ENCODE data around the gene VTI1A.
"Not testable (repeated sequence)": the region's sequence is repeated elsewhere in the genome, so short reads cannot be mapped to it uniquely, and the experiment has no call there.

Gene VTI1A

DNA sequence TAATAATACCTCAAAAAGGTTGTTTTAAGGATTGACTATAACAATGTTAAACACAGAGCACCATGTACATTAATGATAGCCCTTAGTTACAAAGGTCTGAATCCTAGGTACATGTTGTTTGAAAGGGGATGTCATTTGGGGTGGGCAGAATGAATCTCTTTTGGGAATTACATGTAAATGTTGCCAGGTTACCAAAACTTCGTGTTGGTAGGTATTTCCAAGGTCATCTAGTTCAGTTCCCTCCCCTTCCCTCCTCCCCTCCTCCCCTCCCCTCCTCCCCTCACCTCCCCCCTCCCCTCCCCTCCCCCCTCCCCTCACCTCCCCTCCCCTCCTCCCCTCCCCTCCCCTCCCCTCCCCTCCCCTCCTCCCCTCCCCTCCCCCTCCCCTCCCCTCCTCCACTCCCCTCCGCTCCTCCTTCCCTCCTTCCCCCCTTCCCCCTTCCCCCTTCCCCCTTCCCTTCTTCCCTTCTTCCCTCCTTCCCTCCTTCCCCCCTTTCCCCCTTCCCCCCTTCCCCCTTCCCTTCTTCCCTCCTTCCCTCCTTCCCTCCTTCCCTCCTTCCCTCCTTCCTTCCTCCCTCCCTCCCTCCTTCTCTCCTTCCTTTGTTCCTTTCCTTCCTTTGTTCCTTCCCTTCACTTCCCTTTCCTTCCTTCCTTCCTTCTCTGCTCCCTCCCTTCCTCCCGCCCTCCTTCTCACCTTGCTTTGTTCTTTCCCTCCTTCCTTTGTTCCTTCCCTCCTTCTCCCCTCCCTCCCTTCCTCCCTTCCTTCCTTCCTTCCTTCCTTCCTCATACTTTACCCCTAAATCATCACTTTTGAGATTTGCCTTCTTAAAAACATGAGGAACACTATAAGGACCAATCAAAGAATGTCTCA is 8.1 kb downstream of the VTI1A start:
- no peak for DNase-seq

DNA sequence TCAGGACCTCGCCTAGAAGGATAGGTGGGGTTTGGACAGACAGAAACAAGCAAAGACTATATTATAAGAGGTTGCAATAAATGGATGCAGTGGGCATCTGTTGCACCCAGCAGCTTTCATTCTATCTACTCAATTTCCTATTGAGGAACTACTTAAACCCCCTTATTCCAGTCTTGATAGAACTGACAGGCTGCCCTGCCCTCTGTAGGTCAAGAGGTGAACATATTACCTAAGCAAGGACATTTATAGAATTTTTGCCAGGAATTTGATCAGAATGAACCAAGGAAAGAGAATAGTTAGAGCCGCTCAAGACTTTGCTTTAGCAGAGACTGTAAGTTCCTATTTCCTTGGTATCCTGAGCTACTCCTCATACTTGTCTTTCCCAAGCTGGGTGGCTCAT is 9.5 kb downstream of the VTI1A start:
- no peak for DNase-seq

DNA sequence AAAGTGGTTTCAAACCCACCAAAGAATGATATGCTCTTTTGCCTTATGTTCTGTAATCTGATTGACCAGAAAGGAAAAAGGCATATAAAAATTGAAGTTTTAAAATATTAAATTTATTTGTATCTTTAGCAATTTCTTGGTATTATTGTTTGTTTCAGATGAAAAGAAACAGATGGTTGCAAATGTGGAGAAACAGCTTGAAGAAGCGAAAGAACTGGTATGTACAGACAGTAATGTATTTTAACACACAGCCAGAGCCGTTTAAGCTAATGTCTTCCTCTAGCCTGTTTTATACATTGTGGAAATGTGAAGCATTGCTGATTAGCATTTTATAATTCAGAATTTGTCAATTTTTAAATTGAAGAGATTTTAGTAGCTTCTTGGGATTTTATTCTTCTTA is 13.4 kb downstream of the VTI1A start:
- no peak for DNase-seq

DNA sequence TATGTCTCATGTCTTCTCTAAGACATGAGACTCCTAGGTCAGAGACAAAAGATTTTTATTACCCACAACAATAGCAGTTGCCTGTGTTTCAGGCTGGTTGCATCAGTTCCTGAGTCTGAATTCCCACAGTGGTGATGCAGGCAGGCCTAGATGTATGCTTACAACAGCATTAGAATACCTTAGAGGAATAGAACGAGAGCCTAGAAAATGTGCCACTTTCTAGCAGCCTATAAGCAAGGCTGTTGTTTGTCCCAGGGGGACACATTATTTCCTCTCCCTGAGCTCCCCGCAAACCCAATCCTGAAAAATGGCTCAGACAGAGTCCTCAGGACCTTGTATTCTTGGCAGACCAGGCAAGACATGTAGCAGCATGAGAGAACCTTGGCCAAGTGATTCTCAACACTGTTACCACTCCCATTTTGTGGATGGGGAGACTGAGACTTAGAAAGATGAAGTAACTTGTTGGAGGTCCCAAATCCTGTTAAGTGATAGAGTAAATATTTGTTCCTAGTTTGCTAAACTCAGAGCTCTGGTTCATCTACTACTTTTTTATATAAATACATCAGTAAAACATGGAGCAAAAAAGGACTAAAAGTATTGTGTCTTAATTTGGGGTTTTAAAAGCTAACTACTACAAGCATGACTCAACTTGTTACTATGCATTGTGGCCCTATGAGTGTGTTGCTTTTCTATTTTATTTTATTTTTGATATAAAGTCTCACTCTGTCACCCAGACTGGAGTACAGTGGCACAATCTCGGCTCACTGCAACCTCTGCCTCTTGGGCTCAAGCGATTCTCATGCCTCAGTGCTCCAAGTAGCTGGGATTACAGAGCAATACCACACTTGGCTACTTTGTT is 14.2 kb downstream of the VTI1A start:
- DNase-seq = peak; percentile 44

DNA sequence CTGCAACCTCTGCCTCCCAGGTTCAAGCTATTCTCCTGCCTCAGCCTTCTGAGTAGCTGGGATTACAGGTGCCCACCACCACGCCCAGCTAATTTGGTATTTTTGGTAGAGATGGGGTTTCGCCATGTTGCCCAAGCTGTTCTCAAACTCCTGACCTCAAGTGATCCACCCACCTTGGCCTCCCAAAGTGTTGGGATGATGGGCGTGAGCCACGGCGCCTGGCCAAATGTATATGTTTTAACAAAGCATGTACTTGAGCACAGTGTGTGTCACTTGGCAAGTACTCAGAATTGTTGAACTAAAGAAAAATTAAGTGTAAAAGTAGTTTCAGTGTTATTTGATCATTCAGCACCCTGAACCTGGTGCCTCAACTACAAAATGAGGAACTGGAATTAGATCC is 17.1 kb downstream of the VTI1A start:
- not testable (repeated sequence) for DNase-seq

DNA sequence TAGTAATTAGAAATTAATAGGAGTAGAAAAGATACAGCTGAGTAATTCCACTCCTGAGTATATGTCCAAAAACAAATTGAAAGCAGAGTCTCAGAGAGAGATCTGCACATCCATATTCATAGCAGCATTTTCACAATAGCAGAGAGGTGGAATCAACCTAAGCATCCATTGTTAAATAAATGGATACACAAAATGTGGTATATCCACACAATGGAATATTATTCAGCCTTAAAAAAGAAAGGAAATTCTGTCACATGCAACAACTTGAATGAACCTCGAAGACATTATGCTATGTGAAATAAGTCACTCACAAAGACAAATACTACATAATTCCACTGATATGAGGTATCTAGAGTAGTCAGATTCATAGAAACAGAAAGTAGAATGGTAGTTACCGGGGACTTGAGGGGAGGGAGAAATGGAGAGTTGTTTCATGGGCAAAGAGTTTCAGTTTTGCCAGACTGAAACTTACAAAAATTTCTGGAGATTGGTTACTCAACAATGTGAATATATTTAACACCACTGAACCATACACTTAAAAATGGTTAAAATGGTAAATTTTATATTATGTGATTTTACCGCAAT is 18.4 kb downstream of the VTI1A start:
- no peak for DNase-seq

DNA sequence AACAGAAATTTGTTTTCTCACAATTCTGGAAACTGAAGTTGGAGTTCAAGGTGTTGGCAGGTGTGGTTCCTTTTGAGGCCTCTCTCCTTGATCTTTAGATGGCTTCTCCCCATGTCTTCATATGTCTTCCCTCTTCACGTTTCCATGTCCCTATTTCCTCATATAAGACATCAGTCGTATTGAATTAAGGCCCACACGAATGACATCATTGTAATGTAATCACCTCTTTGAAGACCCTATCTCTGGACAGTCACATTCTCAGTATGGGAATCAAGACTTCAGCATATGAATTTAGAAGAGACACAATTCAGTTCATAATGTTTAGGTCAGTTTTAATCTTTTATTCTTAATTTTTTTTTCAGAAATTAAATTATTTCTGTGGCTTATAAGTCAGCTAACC is 19.8 kb downstream of the VTI1A start:
- DNase-seq = no peak

DNA sequence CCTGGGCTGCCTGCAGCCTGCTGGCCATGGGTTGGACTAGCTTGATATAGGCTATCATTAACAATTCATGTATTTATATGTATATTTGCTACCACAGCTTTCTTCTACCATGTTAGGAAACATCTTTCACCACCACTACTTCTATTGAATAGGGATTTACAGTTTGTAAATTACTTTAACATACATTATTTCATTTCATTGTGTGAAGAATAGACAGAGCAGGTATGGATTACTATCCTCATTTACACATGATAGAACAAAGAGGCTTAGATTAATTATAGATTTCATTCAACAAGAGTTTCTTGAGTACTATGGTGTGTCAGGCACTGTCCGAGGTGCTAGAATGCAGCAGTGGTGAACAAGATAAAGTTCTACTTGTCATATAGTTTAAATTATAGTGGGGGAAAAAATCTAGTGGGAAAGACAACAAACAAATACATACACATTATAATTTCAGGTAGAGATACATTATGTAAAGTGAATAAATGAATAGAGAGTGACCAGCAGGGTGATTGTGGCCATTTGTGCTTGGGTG is 20.6 kb downstream of the VTI1A start:
- DNase-seq = no peak

DNA sequence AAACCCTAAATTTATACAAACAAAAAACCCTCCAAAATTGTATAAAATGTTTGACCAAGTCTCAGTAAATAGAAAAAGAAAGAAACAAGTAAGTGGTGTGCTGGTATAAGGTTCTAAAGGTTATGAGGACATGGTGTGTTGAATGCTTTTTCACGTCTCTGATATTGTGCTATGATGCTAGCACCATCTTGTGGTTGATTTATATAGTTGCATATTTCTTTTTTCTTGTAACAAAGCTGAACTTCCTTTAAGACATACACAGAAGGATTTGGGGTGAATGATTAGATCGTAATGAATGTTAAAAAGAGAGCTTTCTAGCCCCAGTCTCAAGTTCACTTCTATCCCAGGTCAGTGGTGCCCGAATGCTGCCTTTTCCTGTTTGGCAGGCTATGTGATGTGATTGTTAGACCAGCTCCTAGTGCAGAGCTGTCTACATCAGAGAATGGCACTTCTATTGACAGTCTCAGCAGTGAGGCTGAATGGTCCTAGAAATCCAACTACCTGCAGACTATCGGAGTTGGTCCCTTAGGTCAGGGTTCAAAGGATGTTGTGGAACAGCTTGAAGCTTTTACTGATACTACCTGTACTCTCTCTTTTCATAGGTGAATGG is 25.0 kb downstream of the VTI1A start:
- DNase-seq = no peak

DNA sequence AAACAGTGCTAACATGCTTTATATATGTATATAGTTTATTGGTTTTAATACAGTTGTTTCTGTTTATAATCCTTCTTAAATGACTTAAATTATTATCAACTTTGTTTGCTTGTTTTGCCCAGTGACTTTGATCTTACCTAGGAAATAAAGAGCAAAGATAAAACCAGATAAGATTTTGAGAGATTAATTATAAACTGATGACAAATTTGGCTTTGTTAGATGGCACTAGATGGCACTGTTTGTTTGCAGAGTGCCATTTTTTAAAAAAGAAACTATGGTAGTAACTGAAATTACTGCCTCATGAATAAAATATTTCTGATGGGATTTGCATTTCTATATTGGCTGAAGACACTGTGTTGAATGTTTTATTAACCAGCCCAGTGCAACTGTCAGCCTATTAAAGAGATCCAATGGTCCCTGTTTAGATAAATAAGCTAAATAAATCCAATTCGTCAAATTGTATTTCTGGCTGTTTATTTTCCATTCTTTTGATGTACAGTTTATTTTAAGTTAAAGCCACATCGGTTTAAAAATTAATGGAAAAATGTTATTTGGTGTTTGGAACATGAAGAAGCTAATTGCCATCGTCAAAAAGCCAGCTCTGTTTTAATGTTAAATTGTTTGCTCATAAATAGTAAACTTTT is 28.7 kb downstream of the VTI1A start:
- DNase-seq = no peak

DNA sequence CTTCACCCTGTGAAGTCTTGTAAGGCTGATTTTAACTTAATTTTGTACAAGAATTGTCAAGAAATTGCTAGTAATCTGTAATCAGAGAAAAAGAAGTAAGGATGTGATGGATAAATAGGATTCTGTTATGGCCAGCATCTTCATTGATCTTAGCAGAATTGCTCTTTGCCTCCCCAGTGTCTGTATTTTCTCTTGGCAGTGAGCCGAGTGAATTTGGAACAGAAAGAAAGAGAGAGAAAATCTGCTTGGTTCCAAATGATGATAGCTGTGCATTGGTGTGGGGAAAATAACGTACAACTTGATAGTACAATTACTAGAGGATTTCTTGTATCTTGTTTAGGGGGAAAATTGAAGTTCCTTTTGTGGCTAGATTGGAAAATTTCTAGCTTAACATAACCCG is 34.6 kb downstream of the VTI1A start:
- DNase-seq = no peak

DNA sequence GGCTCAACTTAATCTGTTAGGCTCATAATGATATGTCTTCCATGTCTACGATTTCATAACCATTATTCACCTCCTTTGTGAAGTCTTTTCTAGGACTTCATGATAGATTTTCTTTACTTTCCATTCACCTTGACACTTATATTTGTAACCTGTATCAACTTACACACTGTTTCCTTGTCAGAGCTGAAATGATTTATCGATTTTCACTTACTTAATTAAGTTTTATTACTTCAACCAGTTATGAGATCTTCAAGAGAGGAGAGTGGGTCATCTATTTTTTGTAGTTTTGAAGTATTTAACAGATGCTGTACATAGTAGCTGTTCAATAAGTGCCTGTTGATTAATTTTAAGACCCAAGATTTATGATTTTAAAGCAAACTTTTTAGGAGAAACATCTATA is 37.4 kb downstream of the VTI1A start:
- DNase-seq = no peak

DNA sequence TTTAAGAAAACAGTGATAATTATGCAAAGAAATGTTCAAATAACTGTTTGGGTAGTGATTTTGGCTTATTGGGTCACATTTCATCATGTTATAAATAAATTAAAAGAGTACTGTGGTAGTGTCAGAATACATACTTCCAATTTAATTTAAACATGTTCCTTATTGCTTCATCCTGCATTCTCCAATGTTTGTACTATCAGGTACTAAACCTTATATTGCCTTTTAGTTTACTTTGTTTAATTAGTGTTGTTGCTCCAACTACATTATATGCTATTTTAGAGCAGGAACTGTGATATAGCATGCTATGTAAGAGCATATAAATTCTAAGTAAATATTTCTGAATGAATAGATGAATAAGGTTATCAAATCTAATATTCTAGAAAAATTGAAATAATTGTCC is 40.9 kb downstream of the VTI1A start:
- no peak for DNase-seq

DNA sequence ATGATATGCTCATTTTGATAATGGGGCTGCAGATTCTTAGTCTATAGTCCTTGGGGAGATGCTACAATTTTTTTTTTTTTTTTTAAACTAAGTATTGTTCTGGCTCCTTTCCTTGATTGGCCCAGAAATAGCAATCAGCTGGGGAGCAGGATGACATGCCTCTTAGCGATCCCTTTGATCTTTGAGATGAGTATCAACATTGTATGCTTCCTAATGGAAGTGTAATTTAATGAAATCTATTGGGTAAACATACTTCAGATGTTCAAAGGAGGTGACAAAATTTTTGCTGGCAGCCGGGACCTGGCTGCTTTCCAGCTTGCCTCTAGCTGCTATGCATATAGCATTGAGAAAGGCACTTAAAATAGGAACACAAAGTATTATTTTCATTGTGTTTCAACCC is 43.5 kb downstream of the VTI1A start:
- DNase-seq = no peak

DNA sequence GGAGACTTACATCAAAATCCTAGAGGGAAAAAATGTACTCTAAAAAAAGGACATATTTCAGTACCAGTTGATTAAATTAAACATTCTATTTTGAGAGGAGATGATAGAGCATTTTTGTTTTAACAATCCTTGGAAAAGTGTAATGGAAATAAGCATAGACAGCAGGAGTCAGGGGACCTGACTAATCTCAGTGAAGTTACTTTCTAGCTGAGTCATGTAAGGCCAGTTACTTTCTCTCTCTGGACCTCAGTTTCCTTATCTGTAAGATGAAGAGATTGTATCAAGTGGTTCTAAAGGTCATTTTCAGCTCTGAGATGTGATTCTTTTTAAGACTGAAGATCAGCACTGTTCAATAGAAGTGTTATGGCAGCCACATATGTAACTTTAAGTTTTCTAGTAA is 44.1 kb downstream of the VTI1A start:
- no peak for DNase-seq

DNA sequence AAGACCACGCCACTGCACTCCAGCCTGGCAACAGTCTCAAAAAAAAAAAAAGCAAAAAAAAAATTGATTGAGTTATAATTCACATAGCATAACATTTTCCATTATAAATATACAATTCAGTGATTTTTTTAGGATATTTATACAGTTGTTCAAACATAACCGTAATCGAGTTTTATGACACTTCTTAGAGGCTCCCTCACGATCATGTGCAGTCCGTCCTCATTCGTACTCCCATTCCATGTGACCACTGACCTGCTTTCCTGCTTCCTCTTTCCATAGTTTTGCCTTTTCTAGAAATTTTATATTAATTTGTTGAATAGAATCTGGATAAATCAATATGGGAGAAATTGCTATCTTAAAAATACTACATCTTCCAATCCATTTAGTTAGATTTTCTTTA is 45.7 kb downstream of the VTI1A start:
- no peak for DNase-seq

DNA sequence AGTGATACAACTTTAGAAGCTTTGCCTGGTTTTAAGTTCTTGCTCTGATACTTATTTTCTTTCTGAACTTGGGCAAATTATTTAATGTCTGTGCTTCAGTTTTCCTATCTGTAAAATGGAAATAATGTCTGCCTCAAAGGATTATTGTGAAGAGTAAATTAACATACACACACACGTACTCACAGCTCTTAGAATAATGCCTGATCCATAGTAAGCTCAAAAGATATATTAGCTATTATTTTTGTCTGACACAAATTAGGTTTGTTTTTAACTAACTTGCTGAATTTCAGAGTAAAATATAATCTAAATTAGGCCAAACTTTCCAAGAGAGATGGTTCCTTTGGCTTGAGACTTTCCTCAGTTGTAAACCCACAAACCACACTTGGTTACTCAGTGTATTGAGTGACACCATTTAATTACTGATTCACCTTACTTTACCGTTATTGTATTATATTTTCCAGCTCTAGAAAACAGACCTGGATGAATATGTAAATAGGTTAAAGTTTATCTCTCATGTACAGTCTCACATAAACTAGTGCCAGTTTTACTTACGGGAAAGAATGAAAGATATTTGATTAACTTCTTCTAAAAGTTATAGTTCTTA is 50.4 kb downstream of the VTI1A start:
- no peak for DNase-seq

DNA sequence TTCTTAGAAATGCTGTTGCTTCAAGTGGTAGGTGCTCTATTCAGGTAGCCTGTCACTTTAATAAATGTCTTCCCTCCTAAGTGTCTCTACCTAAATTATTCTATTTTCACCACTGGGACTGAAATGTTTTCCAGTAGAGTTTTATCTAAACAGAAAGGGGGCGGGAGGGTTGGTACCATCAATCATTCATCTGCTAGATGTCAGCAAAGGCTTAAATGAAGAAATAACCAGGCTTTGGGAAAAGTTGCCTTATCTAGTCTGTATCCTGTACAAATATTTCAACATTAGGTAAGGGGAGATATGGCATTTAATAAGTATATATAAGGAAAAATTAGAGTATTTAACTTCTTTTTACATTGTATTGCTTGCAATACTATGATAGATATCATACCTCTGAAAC is 51.8 kb downstream of the VTI1A start:
- DNase-seq = no peak

DNA sequence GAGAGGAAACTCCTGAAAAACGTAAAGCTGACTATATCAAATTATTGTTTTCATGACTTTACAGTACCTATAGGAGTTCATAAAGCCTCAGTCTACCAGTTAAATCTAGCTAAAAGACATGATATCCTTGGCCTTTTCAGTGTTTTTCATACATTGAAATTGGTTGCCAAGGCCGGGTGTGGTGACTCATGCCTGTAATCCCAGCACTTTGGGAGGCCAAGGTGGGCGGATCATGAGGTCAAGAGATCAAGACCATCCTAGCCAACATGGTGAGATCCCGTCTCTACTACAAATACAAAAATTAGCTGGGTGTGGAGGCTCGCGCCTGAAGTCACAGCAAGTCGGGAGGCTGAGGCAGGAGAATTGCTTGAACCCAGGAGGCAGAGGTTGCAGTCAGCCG is 53.0 kb downstream of the VTI1A start:
- not testable (repeated sequence) for DNase-seq

DNA sequence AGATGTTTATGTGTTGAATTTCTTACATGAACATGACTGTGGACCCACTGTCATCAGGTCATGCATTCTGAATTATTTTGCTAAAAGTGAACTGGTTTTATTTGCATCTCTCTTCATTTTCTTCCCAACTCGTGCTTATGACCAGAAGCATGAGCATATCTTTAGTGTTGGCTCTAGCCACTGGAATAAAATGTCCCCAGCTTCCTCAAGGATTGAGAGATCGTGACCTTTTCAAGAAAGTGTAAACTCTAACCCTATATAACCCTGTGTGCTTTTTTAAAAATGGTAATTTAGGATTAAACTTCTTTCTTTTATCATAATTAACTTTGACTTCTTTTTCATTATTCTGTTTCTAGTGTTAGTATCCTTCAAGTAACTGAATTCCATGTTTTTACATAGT is 55.5 kb downstream of the VTI1A start:
- no peak for DNase-seq

DNA sequence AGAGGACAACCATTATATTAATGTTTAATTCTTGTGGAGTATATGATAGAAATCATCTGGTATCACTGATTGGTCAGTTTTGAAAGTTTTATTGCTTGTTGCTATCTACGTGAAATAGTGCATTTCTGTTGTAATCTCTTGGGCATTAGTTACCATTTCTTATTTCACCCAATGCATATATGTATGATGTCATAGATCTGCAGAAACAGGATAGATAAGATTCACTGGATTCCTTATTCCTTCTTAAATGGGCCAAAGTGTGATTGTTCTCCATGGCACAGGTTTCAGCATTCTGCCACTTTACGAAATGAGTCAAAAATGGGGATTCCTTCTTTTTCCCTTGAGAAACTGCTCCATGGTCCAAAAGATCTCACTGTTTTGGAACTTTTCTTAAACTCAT is 56.6 kb downstream of the VTI1A start:
- no peak for DNase-seq

DNA sequence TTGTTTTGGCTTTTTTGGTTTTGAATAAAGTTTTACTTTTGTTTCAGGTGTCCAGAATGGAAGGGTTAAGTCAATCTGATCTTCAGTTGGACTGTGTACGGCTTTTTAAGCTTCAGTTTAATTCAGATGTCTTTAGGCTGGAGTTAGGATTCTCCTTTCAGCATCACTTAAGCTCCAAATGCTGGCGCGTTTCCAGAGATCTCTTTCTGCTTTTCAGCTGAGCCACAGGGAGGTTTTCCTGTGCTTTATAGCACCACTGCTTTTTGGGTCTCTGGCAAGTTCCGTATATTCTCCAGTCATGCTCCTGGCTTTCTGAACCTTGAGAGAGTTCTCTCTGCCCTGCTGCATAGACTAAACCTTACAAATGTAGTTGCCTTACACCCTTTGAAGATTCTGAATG is 60.0 kb downstream of the VTI1A start:
- no peak for DNase-seq
